ENCODE data around the gene SLC2A3.
"Not testable (repeated sequence)": the region's sequence is repeated elsewhere in the genome, so short reads cannot be mapped to it uniquely, and the experiment has no call there.

SLC2A3 gene

DNA sequence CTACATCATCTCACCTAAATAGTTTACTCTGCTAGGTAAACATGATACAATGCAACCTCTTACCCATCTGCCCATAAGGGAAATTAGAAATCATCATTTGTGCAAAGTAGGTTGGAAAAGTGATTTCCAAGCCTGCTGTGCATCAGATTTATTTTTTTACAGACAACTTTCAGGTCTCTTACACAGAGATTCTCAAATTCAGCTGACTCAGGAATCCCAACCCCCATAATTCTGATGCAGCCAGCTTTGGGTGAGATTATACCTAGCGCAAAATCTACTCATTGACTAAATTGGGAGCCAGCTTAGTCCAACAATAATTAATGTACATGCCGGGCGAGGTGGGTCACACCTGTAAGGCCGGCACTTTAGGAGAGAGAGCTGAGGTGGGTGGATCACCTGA lies 8.5 kb downstream of the SLC2A3 start:
- Histone ChIP-seq H3K4me1 (ENCODE audit: control insufficient read depth, low read depth, low read length) (no peaks in the 10 kb centered on the region), H3K27ac (ENCODE audit: low read length) (no peak overlapping the region), H3K4me3 (ENCODE audit: low read length) (no peak overlapping the region), H3K9me3 (ENCODE audit: control insufficient read depth, low read depth, low read length) (no peaks in the 10 kb centered on the region), H3K9ac (ENCODE audit: low read length) (no peak overlapping the region), H3K36me3 (ENCODE audit: control insufficient read depth, low read depth, low read length) (peaks cover 94% of the 10 kb centered on the region), H3K27me3 (ENCODE audit: control insufficient read depth, insufficient read depth, low read length) (no peaks in the 10 kb centered on the region)

DNA sequence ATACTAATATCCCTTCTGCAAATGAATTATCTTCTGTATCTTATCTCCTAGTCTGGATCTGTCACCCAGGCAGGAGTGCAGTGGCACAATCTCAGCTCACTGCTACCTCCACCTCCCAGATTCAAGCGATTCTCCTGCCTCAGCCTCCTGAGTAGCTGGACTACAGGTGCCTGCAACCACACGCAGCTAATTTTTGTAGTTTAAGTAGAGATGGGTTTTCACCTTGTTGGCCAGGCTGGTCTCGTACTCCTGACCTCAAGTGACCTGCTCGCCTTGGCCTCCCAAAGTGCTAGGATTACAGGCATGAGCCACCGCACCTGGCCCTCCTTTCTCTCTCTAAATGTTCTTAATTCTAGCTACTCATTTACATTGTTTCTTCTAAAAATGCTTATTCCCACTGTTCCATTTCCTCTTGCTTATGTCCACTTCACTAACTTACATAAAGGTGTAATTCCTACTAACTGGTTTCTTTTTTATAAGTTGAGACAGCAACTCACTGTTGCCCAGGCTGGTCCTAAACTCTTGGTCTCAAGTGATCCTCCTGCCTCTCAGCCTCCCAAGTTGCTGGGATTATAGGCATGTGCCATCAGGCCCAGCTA lies 9.8 kb downstream of the SLC2A3 start:
- peaks cover 94% of the 10 kb centered on the region for H3K36me3 ChIP-seq (ENCODE audit: control insufficient read depth, low read depth, low read length)
- not testable (repeated sequence) for H3K9me3 ChIP-seq (ENCODE audit: control insufficient read depth, low read depth, low read length); H3K27ac ChIP-seq (ENCODE audit: low read length); H3K27me3 ChIP-seq (ENCODE audit: control insufficient read depth, insufficient read depth, low read length); H3K4me1 ChIP-seq (ENCODE audit: control insufficient read depth, low read depth, low read length); H3K4me3 ChIP-seq (ENCODE audit: low read length); H3K9ac ChIP-seq (ENCODE audit: low read length)

DNA sequence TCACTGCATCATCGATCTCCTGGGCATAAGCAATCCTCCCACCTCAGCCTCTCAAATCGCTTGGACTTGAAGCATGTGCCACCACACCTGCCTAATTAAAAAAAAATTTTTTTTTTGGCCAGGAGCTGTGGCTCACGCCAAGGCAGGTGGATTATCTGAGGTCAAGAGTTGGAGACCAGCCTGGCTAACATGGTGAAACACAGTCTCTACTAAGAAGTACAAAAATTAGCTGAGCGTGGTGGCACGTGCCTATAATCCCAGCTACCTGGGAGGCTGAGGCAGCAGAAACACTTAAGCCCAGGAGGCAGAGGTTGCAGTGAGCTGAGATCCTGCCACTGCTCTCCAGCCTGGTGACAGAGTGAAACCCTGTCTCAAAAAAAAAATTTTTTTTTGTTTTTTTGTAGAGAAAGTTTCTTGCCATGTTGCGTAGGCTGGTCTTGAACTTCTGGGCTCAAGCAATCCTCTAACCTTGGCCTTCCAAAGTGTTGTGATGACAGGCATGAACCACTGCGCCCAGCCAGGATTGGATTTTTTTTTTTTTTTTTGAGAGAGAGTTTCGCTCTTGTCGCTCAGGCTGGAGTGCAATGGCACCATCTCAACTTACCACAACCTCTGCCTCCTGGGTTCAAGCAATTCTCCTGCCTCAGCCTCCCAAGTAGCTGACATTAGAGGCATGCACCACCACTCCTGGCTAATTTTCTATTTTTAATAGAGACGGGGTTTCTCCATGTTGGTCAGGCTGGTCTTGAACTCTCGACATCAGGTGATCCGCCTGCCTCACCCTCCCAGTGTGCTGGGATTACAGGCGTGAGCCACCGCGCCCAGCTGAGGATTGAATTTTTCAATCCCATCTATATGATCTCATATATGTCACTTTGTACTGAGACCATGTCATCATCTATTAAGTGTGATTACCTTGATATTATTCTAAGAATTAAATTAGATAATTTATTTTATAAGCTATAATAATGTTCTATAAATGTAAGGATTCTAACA lies 12.4 kb downstream of the SLC2A3 start:
- Histone ChIP-seq H3K4me1 (ENCODE audit: control insufficient read depth, low read depth, low read length) (no peaks in the 10 kb centered on the region), H3K36me3 (ENCODE audit: control insufficient read depth, low read depth, low read length) (peaks cover 94% of the 10 kb centered on the region), H3K27ac (ENCODE audit: low read length) (no peak overlapping the region), H3K9me3 (ENCODE audit: control insufficient read depth, low read depth, low read length) (no peaks in the 10 kb centered on the region), H3K27me3 (ENCODE audit: control insufficient read depth, insufficient read depth, low read length) (no peaks in the 10 kb centered on the region), H3K4me3 (ENCODE audit: low read length) (no peak overlapping the region), H3K9ac (ENCODE audit: low read length) (no peak overlapping the region)

DNA sequence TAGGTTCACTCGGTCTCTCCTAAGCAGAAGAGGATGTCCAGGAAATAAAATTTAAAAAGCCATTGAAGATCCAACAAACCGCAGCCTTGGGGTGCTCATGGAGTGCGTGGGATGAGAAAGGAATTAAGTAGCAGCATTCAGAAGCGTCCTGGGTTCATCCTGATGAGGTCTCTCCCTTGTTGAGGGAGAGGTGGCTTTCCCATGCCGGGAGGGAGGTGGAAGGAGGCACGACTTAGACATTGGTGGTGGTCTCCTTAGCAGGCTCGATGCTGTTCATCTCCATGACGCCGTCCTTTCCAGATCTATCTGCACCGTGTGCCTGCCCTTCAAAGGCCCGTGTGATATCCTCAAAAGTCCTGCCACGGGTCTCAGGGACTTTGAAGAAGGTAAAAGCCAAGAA lies 14.8 kb downstream of the SLC2A3 start:
- not testable (repeated sequence) for H3K4me1 ChIP-seq (ENCODE audit: control insufficient read depth, low read depth, low read length); H3K4me3 ChIP-seq (ENCODE audit: low read length); H3K9me3 ChIP-seq (ENCODE audit: control insufficient read depth, low read depth, low read length); H3K9ac ChIP-seq (ENCODE audit: low read length); H3K27me3 ChIP-seq (ENCODE audit: control insufficient read depth, insufficient read depth, low read length); H3K27ac ChIP-seq (ENCODE audit: low read length)
- peaks cover 72% of the 10 kb centered on the region for H3K36me3 ChIP-seq (ENCODE audit: control insufficient read depth, low read depth, low read length)

DNA sequence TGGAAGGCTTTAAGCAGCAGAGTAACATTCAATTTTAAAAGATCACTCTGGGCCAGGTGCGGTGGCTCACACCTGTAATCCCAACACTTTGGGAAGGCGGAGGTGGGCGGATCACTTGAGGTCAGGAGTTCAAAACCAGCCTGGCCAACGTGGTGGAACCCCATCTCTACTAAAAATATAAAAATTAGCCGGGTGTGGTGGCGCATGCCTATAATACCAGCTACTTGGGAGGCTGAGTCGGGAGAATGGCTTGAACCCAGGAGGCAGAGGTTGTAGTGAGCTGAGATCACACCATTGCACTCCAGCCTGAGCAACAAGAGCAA lies 17.8 kb downstream of the SLC2A3 start:
- not testable (repeated sequence) for H3K4me3 ChIP-seq (ENCODE audit: low read length); H3K27ac ChIP-seq (ENCODE audit: low read length); H3K27me3 ChIP-seq (ENCODE audit: control insufficient read depth, insufficient read depth, low read length); H3K9me3 ChIP-seq (ENCODE audit: control insufficient read depth, low read depth, low read length); H3K9ac ChIP-seq (ENCODE audit: low read length)
- Histone ChIP-seq H3K36me3 (ENCODE audit: control insufficient read depth, low read depth, low read length) (peaks cover 48% of the 10 kb centered on the region), H3K4me1 (ENCODE audit: control insufficient read depth, low read depth, low read length) (peaks cover 10% of the 10 kb centered on the region)

DNA sequence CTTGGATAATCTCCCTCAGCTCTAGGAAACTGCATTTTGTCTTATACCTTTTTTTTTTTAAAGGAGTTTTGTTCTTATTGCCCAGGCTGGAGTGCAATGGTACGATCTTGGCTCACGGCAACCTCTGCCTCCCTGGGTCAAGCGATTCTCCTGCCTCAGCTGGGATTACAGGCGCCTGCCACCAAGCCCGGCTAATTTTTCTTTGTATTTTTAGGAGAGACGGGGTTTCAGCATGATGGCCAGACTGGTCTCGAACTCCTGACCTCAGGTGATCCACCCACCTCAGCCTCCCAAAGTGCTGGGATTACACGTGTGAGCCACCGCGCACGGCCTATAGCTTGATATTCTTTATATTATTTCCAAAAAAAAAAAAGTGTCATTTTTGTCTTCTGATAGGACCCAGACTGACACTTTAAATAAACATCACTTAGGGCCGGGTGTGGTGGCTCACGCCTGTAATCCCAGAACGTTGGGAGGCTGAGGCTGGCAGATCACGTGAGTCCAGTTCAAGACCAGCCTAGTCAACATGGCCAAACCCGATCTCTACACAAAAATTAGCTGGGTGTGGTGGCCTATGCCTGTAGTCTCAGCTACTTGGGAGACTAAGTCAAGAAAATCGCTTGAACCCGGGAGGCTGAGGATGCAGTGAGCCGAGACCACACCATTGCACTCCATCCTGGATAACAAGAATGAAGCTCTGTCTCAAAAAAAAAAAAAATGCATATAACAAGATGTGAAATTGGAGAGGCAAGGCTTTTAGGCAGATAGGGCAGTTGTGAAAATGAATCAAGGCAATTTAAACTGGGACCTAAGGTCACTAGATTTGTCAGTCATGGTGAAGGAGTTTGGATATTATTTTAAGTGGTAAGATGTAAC lies 18.4 kb downstream of the SLC2A3 start:
- Histone ChIP-seq H3K4me1 (ENCODE audit: control insufficient read depth, low read depth, low read length) (peaks cover 10% of the 10 kb centered on the region), H3K9ac (ENCODE audit: low read length) (no peak overlapping the region), H3K4me3 (ENCODE audit: low read length) (no peak overlapping the region), H3K36me3 (ENCODE audit: control insufficient read depth, low read depth, low read length) (peaks cover 42% of the 10 kb centered on the region), H3K27me3 (ENCODE audit: control insufficient read depth, insufficient read depth, low read length) (no peaks in the 10 kb centered on the region), H3K9me3 (ENCODE audit: control insufficient read depth, low read depth, low read length) (no peaks in the 10 kb centered on the region), H3K27ac (ENCODE audit: low read length) (no peak overlapping the region)

DNA sequence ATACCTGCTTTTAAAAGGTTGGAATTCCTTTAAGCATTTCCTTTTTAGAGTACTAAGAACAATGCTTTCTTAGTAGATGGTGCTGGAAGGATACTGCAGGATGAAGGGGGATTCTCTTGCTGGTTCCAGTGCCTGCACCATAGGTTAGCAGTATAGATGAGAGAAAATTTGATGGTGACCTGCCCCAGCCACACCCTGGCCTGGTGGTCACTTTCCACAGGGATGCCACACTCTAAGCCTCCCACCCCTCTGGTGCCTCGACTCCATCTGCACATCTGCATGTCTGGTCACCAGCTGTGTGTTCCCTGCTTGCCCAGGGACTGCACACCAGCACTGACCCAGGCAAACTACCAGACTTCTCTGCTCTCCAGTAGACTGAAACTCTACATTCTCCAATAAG lies 19.1 kb downstream of the SLC2A3 start:
- H3K4me3 ChIP-seq (ENCODE audit: low read length), result no peak overlapping the region
- no peaks in the 10 kb centered on the region for H3K27me3 ChIP-seq (ENCODE audit: control insufficient read depth, insufficient read depth, low read length)
- H3K36me3 ChIP-seq (ENCODE audit: control insufficient read depth, low read depth, low read length), result peaks cover 35% of the 10 kb centered on the region
- no peaks in the 10 kb centered on the region for H3K9me3 ChIP-seq (ENCODE audit: control insufficient read depth, low read depth, low read length)
- no peak overlapping the region for H3K27ac ChIP-seq (ENCODE audit: low read length)
- H3K4me1 ChIP-seq (ENCODE audit: control insufficient read depth, low read depth, low read length), result peaks cover 10% of the 10 kb centered on the region
- no peak overlapping the region for H3K9ac ChIP-seq (ENCODE audit: low read length)

DNA sequence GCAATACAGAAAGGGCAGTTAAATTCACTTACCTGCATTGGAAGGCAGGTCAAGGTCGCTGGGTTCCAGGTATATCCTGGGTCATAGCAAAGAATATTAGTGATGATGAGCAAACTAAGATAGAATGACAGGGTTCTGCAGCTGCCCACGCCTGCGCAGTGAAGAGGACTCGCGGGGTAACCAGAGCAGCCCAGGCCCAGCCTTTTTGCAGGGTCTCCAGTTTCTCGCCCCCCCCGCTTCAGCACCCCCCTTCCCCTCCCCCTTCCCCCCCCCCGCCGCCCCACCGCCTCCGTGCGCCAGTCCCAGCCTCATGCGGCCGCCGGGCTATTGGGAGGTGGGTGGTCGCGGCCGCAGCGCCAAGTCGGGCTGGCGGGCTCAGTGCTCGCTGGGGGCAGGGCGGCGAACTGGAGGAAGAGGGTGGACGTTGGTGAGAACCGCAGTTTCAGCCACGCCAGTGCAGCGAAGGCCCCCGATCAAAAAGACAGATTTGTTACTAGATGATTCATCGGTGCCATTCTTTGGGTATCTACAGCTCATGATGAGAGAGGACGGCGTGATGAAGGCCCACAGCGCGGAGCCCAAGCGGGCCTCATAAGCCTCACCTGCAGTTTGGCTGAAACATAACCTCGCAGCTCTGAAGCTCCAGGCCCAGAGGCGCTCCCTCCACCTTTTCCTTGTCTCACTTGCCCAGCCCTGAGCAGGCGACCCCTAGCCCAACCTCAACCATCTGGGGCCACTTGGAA lies 20.2 kb downstream of the SLC2A3 start:
- Histone ChIP-seq H3K36me3 (ENCODE audit: control insufficient read depth, low read depth, low read length) (peaks cover 24% of the 10 kb centered on the region), H3K27ac (ENCODE audit: low read length) (no peak overlapping the region), H3K9ac (ENCODE audit: low read length) (no peak overlapping the region), H3K4me3 (ENCODE audit: low read length) (no peak overlapping the region), H3K4me1 (ENCODE audit: control insufficient read depth, low read depth, low read length) (peaks cover 10% of the 10 kb centered on the region), H3K27me3 (ENCODE audit: control insufficient read depth, insufficient read depth, low read length) (no peaks in the 10 kb centered on the region), H3K9me3 (ENCODE audit: control insufficient read depth, low read depth, low read length) (no peaks in the 10 kb centered on the region)

DNA sequence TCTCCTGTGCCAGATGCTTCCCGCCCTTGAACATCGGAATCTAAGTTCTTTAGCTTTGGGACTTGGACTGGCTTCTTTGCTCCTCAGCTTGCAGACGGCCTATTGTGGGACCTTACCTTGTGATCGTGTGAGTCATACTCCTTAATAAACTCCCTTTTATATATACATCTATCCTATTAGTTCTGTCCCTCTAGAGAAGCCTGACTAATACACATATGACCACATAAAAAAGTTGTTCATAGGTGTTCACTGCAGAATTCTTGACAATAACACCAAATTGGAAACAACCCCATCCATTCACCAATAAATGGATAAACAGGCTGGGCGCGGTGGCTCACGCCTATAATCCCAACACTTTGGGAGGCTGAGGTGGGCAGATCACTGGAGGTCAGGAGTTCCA lies 25.9 kb downstream of the SLC2A3 start:
- not testable (repeated sequence) for H3K9ac ChIP-seq (ENCODE audit: low read length); H3K9me3 ChIP-seq (ENCODE audit: control insufficient read depth, low read depth, low read length); H3K36me3 ChIP-seq (ENCODE audit: control insufficient read depth, low read depth, low read length); H3K27ac ChIP-seq (ENCODE audit: low read length); H3K27me3 ChIP-seq (ENCODE audit: control insufficient read depth, insufficient read depth, low read length); H3K4me3 ChIP-seq (ENCODE audit: low read length)
- H3K4me1 ChIP-seq (ENCODE audit: control insufficient read depth, low read depth, low read length), result peaks cover 20% of the 10 kb centered on the region

DNA sequence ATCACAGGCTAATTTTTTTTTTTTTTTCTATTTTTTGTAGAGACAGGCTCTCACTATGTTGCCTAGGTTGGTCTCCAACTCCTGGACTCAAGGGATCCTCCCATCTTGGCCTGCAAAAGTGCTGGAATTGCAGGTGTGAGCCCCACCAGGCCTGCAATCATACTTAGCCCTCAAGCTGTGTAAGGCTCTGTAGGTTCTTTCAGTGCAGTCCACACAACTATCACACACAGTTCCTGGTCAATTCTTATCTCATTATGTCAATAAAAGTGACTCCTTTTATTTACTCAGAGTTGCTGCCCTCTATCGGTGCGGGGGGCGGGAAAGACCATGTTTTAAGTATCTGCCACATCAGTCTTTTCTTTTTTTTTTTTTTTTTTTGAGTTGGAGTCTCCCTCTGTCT lies 29.0 kb downstream of the SLC2A3 start:
- no peak overlapping the region for H3K4me3 ChIP-seq (ENCODE audit: low read length)
- H3K9ac ChIP-seq (ENCODE audit: low read length), result peak overlapping the region; percentile 74
- H3K9me3 ChIP-seq (ENCODE audit: control insufficient read depth, low read depth, low read length), result no peaks in the 10 kb centered on the region
- H3K27ac ChIP-seq (ENCODE audit: low read length), result peak overlapping the region; percentile 96
- no peaks in the 10 kb centered on the region for H3K36me3 ChIP-seq (ENCODE audit: control insufficient read depth, low read depth, low read length)
- peaks cover 22% of the 10 kb centered on the region for H3K4me1 ChIP-seq (ENCODE audit: control insufficient read depth, low read depth, low read length)
- no peaks in the 10 kb centered on the region for H3K27me3 ChIP-seq (ENCODE audit: control insufficient read depth, insufficient read depth, low read length)

DNA sequence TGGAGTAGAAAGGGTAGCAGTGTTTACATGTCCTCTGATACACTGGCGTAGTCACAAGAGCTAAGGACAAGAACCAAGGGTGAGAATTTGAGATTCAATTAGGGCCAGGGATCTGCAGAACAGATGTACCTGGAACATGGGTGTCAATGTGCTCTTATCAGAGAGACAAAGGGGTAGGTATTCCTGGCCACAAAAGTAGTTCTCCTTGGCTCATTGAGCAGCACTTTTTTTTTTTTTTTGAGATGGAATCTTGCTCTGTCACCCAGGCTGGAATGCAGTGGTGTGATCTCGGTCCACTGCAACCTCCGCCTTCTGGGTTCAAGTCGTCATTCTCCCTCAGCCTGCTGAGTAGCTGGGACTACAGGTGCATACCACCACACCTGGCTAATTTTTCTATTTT lies 29.7 kb downstream of the SLC2A3 start:
- H3K36me3 ChIP-seq (ENCODE audit: control insufficient read depth, low read depth, low read length); H3K27me3 ChIP-seq (ENCODE audit: control insufficient read depth, insufficient read depth, low read length); H3K9me3 ChIP-seq (ENCODE audit: control insufficient read depth, low read depth, low read length): not testable (repeated sequence)
- H3K4me1 ChIP-seq (ENCODE audit: control insufficient read depth, low read depth, low read length), result peaks cover 22% of the 10 kb centered on the region
- H3K4me3 ChIP-seq (ENCODE audit: low read length), result peak overlapping the region; percentile 47
- peak overlapping the region; percentile 74 for H3K9ac ChIP-seq (ENCODE audit: low read length)
- H3K27ac ChIP-seq (ENCODE audit: low read length), result peak overlapping the region; percentile 96

All from iPS-18a (cell line).